Measurements from ENCODE around the gene ACTR1B.
"Not testable (repeated sequence)": the region's sequence is repeated elsewhere in the genome, so short reads cannot be mapped to it uniquely, and the experiment has no call there.

Gene ACTR1B

DNA sequence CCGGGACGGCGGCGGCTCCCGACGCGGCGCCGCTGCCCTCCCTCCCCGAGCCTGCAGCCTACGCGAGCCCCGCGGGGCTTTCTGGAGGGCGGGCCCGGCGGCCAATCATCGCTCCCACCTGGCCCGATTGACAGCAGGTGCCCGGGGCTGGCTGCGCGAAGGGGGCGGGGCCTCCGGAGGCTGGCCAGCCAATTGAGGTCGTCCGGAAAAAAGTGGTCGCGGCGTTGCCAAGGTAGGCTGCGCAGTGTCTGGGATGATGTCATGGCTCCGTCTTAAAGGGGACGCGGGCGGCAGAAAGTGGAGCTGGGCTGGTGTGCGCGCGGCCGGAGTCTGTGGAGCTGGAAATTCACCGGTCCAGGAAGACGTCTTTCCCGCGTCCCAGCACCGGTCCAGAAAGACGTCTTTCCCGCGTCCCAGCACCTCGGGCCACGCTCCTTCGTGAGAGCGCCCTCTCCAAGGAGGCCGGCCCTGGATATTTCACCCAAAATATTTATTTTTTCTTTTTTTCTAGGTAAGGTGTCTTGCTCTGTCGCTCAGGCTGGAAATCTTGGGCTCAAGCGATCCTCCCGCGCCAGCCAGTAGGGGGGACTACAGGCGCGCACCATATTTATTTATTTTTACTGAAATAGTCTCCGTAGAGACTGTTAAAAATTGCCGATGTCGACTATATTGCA is at the start of gene ACTR1B:
Gene ACTR1B (minus strand): TSS at position 83 of the 674 bp plus-strand sequence. CDS start 154 bp downstream, outside the sequence.
- DNase-seq, result peak; percentile 99

DNA sequence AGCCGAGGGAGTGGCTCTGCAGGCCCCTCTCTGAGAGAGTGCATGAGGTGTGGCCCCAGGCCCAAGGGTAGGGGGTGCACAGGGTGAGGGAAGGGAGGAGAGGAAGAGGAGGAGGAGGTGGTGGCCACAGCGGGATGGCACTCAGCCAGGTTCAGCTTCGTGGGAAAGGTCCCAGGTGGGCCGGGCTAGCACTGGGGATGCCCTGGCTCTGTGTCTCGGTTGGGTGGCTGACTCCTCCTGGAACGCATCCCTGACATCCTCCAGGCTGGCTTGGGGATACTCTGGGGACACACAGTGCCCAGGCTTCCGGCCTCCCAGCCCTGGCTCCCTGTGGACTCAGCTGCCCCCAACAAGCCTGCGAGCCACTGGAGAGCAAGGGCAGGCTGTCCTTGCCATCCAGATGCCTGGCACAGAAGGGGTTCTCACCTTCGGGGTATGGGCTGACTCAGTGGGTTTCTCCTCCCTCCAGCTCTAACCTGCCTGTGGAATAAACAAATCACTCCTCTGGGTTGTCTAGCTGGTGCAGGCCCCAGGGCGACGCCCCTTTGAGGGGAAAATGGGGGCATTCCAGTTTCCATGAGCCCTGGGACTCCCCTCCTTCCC is 49.0 kb upstream of the ACTR1B start:
- no peak for DNase-seq

DNA sequence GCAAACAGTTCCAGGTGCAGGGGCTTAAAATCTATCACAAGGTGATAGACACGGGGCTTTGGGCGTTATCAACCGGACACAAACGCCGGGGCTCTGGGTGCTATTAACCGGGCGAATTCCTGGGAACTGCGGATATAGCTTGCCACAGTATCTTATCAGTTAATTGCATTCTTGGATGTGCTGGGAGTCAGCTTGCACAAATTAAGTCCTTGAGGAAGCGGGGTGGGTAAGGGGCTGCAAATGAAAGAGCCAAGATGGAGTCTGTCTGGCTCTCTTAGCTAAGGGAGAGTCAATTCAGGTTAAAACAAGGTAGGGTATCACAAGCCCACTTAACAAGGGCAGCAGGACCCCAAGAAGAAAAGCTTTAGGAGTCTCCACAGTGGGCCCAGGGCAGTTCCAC is 48.3 kb upstream of the ACTR1B start:
- not testable (repeated sequence) for DNase-seq

DNA sequence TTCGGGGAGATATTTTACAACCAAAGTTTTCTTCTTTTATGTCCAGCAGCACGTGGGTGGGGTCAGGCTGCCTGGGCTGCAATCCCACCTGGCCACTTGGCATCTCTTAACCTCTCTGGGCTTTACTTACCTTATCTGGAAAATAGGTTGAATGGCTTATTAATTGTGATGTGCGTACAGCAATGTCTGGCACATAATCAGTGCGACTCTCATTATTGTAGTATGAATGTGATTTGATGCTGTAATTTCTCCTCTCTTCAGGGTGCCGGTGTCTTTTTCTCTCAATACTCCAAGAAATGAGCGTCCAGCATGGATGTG is 47.5 kb upstream of the ACTR1B start:
- no peak for DNase-seq

DNA sequence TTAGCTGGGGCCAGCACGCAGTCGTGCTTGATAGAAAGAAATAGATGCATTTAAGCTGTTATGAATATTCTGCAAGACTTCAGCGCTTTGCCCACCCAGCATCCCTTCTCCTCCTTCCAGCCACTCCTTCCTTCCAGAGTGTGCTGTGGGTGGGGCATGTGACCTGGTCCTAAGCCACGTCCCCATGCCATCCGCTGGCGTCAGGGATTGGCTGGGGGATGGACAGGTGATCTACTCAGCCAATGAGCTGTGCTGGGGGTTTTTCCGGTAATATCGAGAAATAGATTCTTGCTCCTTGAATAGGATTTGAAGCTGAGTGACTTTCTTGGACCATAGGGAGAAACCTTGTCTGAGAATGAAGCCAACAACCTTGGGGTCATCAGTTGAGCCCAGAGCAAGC is 44.8 kb upstream of the ACTR1B start:
- DNase-seq, result no peak

DNA sequence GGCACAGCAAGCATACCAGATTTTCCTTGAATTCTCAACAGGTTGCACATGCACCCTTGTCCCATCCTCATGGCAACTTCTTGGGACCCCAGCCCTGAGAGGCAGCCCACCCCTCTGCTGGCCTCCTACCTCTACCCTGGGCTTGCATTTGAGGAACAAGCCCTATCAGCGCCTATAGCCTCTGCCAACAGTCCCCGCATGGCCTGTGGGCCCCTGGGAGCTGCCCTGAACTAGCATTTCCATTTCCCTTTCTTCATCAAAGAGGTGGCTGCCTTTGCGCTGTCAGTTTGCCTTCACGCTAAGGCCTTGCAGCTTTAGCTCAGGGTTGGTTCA is 44.2 kb upstream of the ACTR1B start:
- no peak for DNase-seq

DNA sequence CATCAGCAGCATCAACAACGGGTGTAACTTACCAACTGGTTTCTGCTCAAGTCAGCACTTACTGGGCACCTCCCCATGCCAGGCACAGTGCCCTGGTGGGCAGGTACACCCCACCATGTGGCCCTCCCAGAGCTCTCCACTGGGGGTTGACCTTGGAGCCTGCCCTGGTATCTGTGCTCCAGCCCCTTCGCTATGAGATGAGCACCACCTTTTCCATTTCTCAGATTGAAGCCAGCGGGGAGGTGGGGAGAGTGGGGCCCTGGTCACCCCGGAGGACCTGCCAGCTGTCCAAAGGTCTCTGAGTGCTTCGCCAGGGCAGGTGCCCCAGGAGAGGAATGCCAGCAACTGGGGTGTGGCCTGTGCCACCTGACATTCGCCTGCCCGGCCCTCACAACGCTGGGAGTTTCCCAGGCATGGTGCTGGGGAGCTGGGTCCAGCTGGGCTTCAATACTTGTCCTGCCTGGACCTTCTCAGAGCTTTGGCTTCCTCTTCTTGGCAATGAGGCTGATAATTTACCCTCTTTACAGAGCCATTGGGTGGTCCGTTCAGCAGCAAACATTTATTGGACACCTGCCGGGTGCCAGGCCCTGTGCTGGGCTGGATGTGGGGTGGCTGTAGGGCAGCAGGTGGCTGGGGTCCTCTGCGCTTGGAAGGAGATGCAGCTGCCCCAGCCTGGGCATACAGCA is 43.7 kb upstream of the ACTR1B start:
- DNase-seq, result no peak

DNA sequence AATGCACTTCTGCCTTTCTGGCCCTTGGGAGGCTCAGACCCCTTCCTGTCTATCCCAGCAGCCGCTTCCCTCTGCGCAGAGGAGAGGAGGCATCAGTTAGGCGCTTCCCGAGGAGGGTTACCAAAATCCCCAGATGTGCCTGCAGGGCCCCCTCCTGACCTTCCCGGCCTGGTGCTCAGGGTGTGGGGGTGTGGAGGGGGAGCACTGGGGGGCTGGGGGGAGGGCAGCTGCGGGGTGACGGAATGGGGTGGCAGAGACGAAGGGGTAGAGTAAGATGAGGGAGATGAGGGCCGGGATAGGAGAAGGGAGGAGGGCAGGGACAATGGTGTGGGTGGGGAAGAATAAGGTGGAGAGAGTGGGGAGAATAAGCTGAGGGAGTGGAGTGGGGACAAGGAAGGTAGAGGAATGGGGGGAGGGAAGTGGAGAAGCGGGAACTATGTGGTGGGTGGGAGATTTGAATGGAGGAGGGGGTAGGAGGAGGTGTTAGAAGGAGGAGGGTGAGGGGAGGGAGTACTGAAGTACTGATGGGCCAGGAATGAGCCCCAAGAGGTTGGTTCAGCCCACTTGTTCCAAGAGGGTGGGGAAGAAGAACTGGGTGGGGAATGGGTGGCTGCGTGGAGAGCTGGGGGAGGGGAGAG is 43.0 kb upstream of the ACTR1B start:
- no peak for DNase-seq

DNA sequence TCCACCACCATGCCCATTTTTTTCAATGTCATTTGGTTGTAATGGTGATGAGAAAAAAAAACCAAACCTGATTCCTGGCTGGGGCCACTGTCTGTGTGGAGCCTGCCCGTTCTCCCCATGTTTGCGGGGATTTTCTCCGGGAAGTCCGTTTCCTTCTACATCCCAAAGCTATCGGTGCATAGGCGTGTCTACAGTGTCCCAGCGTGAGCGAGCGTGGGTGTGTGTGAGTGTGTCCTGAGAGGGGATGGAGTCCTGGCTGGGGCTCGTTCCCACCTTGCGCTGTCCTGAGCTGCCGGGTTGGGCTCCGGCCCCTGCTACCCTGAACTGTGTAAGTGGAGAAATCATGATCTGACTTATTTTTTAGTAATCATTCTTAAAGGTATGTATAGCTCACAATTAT is 42.3 kb upstream of the ACTR1B start:
- no peak for DNase-seq

DNA sequence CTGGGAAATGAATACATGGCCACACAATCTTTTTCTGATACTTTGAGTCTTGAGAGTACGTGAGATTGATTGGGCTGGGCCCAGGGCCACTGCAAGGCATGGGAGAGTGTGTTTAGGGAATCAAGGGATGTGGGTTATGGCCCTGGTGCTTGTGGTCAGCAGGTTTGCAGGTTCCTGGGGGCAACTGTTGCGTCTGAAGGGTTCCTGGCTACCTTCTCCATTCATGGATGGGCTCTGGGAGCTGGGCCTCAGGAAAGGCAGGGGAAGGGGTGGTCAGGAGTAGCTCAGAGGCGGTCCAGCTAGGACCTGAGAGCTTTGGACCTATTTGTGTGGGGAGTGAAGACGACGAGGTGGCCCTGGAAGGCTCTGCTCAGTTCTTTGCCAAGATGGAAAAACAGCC is 41.1 kb upstream of the ACTR1B start:
- DNase-seq, result no peak

DNA sequence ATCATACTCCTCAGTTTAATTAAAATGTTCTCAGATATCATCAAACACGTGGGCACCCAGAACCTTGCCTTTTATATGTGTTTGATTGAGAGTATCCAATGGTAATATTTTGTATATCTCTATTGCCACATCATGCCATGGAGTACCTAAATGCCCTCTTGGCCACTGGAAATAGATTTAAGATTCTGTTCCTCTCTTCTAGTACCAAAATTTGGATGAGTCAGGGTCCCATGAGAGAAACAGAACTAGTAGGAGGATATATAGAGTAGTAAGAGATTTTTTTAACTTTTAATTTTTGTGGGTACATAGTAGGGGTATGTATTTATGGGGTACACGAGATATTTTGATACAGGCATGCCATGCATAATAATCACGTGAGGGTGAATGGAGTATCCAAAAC is 39.9 kb upstream of the ACTR1B start:
- DNase-seq, result no peak

DNA sequence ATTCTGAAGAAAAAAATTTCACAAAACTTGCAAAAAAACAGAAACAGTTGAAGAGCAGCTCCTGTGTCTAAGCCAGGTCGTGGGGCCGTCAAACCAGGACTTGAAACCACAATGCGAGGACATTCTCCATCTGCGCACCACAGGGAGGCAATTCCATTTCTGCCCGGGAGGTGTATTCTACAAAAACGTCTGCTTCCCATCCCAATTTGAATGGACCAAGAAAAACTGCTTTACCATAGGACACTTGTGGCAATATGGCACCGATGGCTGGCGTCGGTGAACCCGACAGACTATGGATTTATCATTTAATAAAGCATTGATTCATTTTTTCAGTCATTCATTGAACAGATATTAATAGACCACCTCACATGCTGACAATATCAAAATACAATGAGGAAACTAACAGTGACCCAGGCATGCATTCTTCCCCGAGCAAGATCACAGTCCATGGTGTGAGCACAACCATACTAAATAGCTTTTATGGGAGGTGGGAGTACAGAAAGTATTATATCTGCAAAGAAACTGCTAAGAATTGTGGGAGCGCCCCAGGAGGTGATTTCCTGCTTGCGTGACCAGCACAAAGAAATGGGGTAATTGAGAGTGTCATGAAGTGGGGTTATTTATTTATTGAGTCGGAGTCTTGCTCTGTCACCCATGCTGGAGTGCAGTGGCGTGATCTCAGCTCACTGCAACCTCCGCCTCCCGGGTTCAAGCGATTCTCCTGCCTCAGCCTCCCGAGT is 39.1 kb upstream of the ACTR1B start:
- DNase-seq, result no peak

DNA sequence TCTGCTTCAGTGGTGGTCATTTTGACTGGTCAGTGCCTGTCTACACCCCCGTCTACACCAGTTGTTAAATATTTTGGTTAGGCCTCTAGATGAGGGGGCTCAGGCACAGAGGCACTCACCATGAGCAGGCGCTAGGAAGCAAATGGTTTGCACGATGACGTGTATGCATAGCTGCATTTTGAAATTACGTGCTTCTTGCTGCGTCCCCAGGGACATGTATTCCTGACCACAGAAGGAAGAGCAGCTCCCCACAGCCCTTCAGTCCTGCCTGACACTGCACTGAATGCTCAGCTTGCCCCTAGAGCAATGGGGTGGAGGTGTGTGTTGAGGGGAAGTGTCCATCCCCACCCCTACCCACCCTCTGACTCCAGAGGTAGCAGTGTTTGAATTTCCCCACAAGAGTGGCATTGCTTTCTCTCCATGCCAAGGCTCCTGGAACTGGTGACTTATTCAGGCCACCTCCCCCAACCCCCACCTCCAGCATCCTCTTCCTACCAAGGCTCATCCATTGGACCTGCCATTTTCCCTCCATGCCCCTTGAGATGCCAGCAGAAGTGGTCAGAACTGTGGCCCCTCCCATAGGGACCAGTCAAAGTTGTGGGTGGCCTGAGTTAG is 38.1 kb upstream of the ACTR1B start:
- DNase-seq, result no peak

DNA sequence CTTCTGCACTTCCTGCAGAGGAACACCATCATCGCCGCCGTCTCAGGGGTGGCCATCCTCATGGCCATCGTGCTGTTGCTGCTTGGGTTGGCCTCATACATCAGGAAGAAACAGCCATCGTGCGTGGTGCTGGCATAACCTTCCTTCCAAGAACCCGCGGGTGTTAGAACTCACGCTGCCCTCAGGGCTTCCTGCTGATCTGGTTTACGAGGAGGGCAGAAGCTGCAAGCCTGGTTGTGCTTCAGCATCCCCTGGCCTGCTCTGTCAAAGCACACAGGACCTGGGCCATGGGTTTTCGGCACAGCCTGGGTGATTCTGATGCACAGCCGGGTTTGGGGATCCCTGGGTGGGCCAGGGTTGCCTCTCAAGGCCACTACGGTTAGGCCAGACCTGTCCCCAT is 37.3 kb upstream of the ACTR1B start:
- DNase-seq, result peak; percentile 56

DNA sequence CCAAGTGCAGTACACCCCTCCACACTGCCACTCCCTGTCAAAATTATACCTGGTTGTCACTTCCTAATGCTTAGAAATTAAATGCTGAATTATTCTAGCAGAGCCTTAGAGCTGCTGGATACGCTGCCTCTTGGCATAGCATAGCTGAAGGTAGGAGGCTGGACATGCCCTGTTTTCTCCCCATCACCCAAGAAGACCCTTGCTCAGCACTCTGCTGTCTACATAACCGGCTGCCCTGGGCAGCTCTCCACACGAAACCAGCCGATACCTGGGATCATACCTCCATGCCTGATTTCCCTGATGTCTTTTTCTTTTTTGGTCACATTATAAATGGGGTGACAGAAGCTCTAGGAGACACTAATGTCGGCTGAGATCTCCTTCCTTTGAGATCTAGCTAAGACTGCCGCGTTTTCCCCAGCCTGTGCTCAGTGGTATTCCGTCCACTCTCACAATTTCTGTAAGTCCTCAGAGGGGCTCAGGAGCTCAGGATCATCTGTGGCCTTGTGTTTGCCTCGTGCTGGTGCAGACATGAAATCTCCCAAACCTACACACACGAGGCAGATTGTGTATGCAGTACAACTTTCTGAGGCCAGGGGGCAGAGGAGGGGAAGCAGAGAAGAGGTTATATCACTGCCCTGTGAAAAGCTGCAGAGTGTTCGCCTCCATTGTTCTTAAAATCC is 36.1 kb upstream of the ACTR1B start:
- peak; percentile 87 for DNase-seq

DNA sequence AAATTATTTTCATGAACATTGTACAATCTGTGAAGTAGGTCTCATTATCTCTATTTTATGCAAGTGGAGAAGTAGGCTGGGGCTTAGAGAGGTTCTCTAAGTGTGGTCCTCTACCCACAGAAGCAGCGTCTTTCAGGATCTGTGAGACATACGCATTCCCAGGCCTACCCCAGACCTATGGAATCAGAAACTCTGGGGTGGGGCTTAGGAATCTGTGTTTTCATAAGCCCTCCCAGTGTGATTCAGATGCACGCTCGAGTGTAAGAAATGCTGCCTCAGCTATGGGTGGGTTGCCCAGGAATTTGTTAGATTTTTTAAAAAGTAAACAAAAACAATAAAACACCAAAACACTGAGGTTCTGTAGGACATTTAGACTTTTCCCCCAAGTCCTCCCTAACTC is 34.7 kb upstream of the ACTR1B start:
- peak; percentile 59 for DNase-seq

DNA sequence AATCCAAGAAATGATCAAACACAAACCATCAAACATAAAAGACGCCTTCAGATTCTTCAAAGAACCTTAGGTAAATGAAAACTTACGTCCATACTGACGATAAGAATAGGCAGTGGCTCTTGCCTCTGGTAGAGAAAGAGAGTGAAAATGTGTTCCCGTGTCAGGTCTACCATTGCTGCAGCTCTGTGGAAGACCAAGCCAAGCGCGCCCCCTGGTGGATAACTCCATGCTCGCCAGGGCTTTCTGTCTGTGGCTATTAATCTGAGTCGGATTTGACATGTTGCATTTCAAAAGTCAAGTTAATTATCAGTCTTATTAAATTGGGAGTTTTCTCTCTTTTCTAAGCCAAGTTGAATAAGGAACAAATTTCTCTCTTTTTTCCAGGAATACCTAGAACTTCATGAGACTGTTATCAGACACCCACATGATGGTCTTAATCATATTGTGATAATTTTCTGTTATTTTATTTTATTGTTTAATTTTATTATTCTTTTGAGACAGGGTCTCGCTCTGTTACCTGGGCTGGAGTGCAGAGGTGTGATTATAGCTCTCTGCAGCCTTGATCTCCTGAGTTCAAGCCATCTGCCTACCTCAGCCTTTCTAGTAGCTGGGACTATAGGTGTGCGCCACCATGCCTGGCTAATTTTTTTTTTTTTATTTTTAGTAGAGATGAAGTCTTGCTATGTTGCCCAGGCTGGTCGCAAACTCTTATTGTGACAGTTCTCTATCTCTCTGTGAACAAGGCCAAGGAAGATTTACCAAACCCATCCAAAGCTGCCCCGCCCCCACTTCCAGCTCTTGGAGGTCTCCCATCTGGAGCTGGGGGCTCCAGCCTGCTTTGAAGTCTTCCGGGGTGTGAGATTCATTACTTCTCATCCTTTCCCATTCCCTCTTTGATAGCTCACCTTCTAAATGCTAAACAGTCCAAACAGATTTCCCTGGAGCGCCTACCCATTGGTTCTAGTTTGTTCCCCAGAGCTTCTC is 33.7 kb upstream of the ACTR1B start:
- DNase-seq, result peak; percentile 87

DNA sequence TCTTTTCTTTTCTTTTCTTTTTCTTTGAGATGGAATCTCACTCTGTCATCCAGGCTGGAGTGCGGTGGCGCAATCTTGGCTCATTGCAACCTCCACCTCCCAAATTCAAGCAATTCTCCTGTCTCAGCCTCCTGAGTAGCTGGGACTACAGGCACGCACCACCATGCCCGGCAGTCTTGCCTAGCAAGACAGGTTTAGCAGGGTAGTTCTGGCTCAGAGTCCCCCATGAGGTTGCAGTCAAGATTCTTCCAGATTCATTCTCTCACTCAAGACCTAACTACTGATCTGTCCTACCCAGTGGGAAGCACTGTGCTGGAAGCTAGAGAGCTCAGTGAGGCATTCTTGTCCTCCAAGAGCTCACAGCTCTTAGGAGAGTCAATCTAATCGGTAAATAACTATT is 31.9 kb upstream of the ACTR1B start:
- DNase-seq, result peak; percentile 52

DNA sequence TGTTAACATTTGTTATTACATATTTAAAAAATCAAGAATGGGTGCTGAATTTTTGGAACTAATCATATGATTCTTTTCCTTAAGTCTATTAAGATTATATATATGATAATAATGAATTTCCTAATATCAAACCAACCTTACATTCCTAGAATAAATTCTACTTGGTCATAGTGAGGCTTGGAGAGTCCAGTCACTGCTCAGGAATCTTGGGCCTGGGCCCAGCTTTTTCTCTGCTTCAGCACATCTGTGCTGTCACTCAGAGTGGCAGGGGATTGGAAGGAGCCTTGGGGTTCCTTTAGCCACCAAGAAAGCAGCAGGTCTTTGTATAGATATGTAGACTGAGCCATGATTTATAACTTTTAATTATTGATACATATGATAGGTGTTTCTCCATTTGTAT is 29.6 kb upstream of the ACTR1B start:
- no peak for DNase-seq

DNA sequence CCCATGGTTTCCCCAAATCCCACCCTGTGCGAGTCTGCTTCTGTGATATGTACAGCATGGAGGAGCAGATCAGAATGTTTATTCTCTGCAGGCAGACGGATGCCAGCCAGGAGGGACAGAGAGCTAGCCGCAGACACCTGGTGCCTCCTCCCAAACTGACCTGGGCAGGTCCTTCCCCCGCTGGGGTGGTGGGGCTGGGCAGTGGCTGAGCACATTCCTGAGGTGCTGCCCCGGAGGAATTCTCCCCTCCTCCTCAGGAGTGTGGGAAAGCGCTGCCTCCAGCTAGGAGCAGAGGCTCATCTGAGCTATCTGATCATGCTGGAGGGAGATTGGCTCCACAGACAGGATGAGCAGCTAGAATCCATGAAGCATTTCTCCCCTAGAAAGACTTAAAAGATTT is 27.3 kb upstream of the ACTR1B start:
- peak; percentile 91 for DNase-seq

All from islet precursor cell (in vitro differentiated cells).